Liver (tissue), 9 donors: ENCODE data around the gene FRK. TPM values are rescaled to one million over a fixed set of nuclear protein-coding genes. Genes with fewer than 3 reads are reported as not detected.

Experiments
- DNase-seq: peaks from one replicate; pipeline ENCODE4 v3.0.0-alpha.2; 2017; ENCODE audit warnings: low spot score
- H3K27ac ChIP-seq, 2 donors: one replicate each; pipeline ENCODE4 v1.7.0; 2013; ENCODE audit warnings: inconsistent platforms in 2 of 2, low read length in 2 of 2, control low read depth in 1 of 2, low read depth in 1 of 2, mild to moderate bottlenecking in 1 of 2
- H3K27me3 ChIP-seq, 4 donors: one replicate each; pipeline versions ENCODE4 v1.6.1 to v1.7.0; 2013; ENCODE audit warnings: low read length in 3 of 4, inconsistent platforms in 1 of 4, mild to moderate bottlenecking in 1 of 4, moderate library complexity in 1 of 4; ENCODE audit not compliant: control insufficient read depth in 4 of 4, insufficient read depth in 4 of 4
- H3K36me3 ChIP-seq, 4 donors: one replicate each; pipeline versions ENCODE4 v1.6.1 to v1.7.0; 2013; ENCODE audit warnings: low read length in 3 of 4, mild to moderate bottlenecking in 3 of 4, low read depth in 1 of 4, moderate library complexity in 1 of 4; ENCODE audit not compliant: control insufficient read depth in 4 of 4, insufficient read depth in 3 of 4
- H3K4me1 ChIP-seq, 4 donors: one replicate each; pipeline versions ENCODE4 v1.6.1 to v1.7.0; 2013; ENCODE audit warnings: low read length in 3 of 4, mild to moderate bottlenecking in 3 of 4, moderate library complexity in 1 of 4; ENCODE audit not compliant: control insufficient read depth in 4 of 4, insufficient read depth in 4 of 4
- H3K4me3 ChIP-seq, 3 donors: one replicate each; pipeline versions ENCODE4 v1.6.1 to v1.7.0; 2013; ENCODE audit warnings: low read length in 3 of 3, control low read depth in 1 of 3, low read depth in 1 of 3, mild to moderate bottlenecking in 1 of 3
- H3K9ac ChIP-seq, 2 donors: one replicate each; pipeline ENCODE4 v1.7.0; 2013; ENCODE audit warnings: low read length in 2 of 2, mild to moderate bottlenecking in 2 of 2, moderate library complexity in 2 of 2, control low read depth in 1 of 2, low read depth in 1 of 2
- H3K9me3 ChIP-seq, 4 donors: one replicate each; pipeline versions ENCODE4 v1.6.1 to v1.7.0; 2013; ENCODE audit warnings: low read length in 3 of 4; ENCODE audit not compliant: control insufficient read depth in 4 of 4
- ATF3 ChIP-seq: IDR thresholded peaks from 2 replicates; pipeline ENCODE4 v1.6.1; 2016; ENCODE audit warnings: antibody characterized with exemption
- CTCF ChIP-seq: fragments of 150-350 bp; IDR thresholded peaks from 2 replicates; pipeline ENCODE4 v1.5.1; 2017; ENCODE audit warnings: improper control_type of control experiment, low read depth, low read length; ENCODE audit not compliant: missing input control
- EGR1 ChIP-seq, 2 donors: IDR thresholded peaks; 2 replicates each; pipeline ENCODE4 v1.6.1; 2016 to 2018; ENCODE audit warnings: antibody characterized with exemption in 2 of 2, low read depth in 2 of 2
- FOXA1 ChIP-seq: IDR thresholded peaks from 2 replicates; pipeline ENCODE4 v1.6.1; 2016; ENCODE audit warnings: antibody characterized with exemption
- HNF4A ChIP-seq, 2 donors: conservative IDR thresholded peaks; 2 replicates each; pipeline ENCODE4 v1.6.1; 2016; ENCODE audit warnings: antibody characterized with exemption in 2 of 2, mild to moderate bottlenecking in 2 of 2
- HNF4G ChIP-seq: IDR thresholded peaks from 2 replicates; pipeline ENCODE4 v1.6.1; 2016; ENCODE audit warnings: antibody characterized with exemption
- JUND ChIP-seq, 2 donors: IDR thresholded peaks; 2 replicates each; pipeline ENCODE4 v1.6.1; 2016; ENCODE audit warnings: antibody characterized with exemption in 2 of 2
- MAX ChIP-seq: IDR thresholded peaks from 2 replicates; pipeline ENCODE4 v1.6.1; 2016; ENCODE audit warnings: antibody characterized with exemption
- NR2F2 ChIP-seq: IDR thresholded peaks from 2 replicates; pipeline ENCODE4 v1.6.1; 2016; ENCODE audit warnings: antibody characterized with exemption
- REST ChIP-seq: IDR thresholded peaks from 2 replicates; pipeline ENCODE4 v1.6.1; 2016; ENCODE audit warnings: antibody characterized with exemption, mild to moderate bottlenecking
- RXRA ChIP-seq, 2 donors: IDR thresholded peaks; 2 replicates each; pipeline ENCODE4 v1.6.1; 2017 to 2018; ENCODE audit warnings: antibody characterized with exemption in 2 of 2, mild to moderate bottlenecking in 1 of 2
- SP1 ChIP-seq: IDR thresholded peaks from 2 replicates; pipeline ENCODE4 v1.6.1; 2018; ENCODE audit warnings: antibody characterized with exemption, mild to moderate bottlenecking
- TAF1 ChIP-seq: conservative IDR thresholded peaks from 2 replicates; pipeline ENCODE4 v1.6.1; 2016; ENCODE audit warnings: antibody characterized with exemption, mild to moderate bottlenecking
- YY1 ChIP-seq: IDR thresholded peaks from 2 replicates; pipeline ENCODE4 v1.6.1; 2016; ENCODE audit warnings: antibody characterized with exemption, mild to moderate bottlenecking
- WGBS: extraction: QIAGEN DNeasy Blood & Tissue Kit; methylation state at CpG from one replicate; pipeline ENCODE4 v1.1.7; 2013; 5-methylcytosine and 5-hydroxymethylcytosine counted together
- polyA plus RNA-seq, 2 donors: library from polyadenylated mRNA; stranded (reverse) in 1 of 2; unstranded in 1 of 2; fragments of 200-250 nt in 1 of 2; fragments of >200 nt in 1 of 2; fragmentation: Nextera tagmentation in 1 of 2; extraction: Ambion mirVana in 1 of 2; gene quantifications; one replicate each; pipeline versions ENCODE4 v1.2.1 to v1.2.3, GENCODE V29; 2013 to 2015
- total RNA-seq, 2 donors: library from RNA; depleted of rRNA; stranded (reverse); fragments of >200 nt; gene quantifications; one replicate each; pipeline ENCODE4 v1.2.3, GENCODE V29; 2014
- donor health status: healthy.
- donor health status: healthy.
- donor health status: healthy.
- donor health status: healthy.
- donor health status: healthy.

FRK gene
- total and polyA plus RNA-seq, 4 donors, result 3.6 to 26.8 (median 5.3) TPM

GRCh38 chr6:116072368-116072767, 11.7 kb upstream of the FRK start (continued):
- TF ChIP-seq RXRA (IDR thresholded peaks at IDR 0.05), result peak; percentile 61 to 62
- TF ChIP-seq SP1, result peak; percentile 43
- TF ChIP-seq FOXA1, result no peak

- Histone ChIP-seq H3K27ac (no peak overlapping the region), H3K9ac (no peak overlapping the region), H3K27me3 (no peaks in the 10 kb centered on the region), H3K4me3 (no peak overlapping the region), H3K4me1 (no peaks in the 10 kb centered on the region), H3K36me3 (no peaks in the 10 kb centered on the region), H3K9me3 (no peaks in the 10 kb centered on the region)
- WGBS, result 93% methylated on average over 2 of the region's 2 CpGs
- no peak for DNase-seq
- TF ChIP-seq EGR1 (IDR thresholded peaks at IDR 0.05; ENCODE audit: low read depth in 2 of 2) (no peak), NR2F2 (no peak), SP1 (no peak), HNF4G (no peak), CTCF (no peak)
Measured at GRCh38 chr6:116070616-116071389, 10.1 kb upstream of the FRK start.

GRCh38 chr6:116070101-116070500, 9.4 kb upstream of the FRK start:
- H3K9me3 ChIP-seq, result no peaks in the 10 kb centered on the region
- no peak for DNase-seq
- H3K27ac ChIP-seq, result no peak overlapping the region
- no peaks in the 10 kb centered on the region for H3K27me3 ChIP-seq
- H3K4me1 ChIP-seq, result no peaks in the 10 kb centered on the region
- no peaks in the 10 kb centered on the region for H3K36me3 ChIP-seq
- WGBS, result 92% methylated on average over 1 of the region's 1 CpG
- no peak for TF ChIP-seq HNF4A (conservative IDR thresholded peaks at IDR 0.05)
- TF ChIP-seq TAF1, result no peak
- TF ChIP-seq REST, result no peak
- TF ChIP-seq SP1, result no peak
- H3K9ac ChIP-seq, result no peak overlapping the region
- H3K4me3 ChIP-seq, result no peak overlapping the region

GRCh38 chr6:116066789-116067188, 6.1 kb upstream of the FRK start:
- H3K4me3 ChIP-seq, result no peak overlapping the region
- DNase-seq, result no peak
- no peaks in the 10 kb centered on the region for H3K36me3 ChIP-seq
- no peak overlapping the region for H3K27ac ChIP-seq
- H3K9me3 ChIP-seq, result no peaks in the 10 kb centered on the region
- 44% methylated on average over 2 of the region's 2 CpGs for whole genome bisulfite sequencing
- H3K4me1 ChIP-seq, result peaks cover 0 to 1% (median 0%) of the 10 kb centered on the region in 4 donors
- no peaks in the 10 kb centered on the region for H3K27me3 ChIP-seq
- no peak overlapping the region for H3K9ac ChIP-seq
- TF ChIP-seq HNF4A (conservative IDR thresholded peaks at IDR 0.05) (peak in 1 of 2 donors; percentile 15), ATF3 (no peak), SP1 (peak; percentile 9), TAF1 (no peak), YY1 (no peak), JUND (IDR thresholded peaks at IDR 0.05) (no peak), EGR1 (IDR thresholded peaks at IDR 0.05; ENCODE audit: low read depth in 2 of 2) (no peak), MAX (no peak), NR2F2 (no peak), CTCF (no peak), HNF4G (no peak)
